ENCODE data around the gene CLEC3B.

The CLEC3B gene

GRCh38 chr3:45003859-45004258, 22.2 kb upstream of the CLEC3B start:
- no peak for DNase-seq

- DNase-seq = no peak
Measured at GRCh38 chr3:45007091-45007490, 19.0 kb upstream of the CLEC3B start.

DNA sequence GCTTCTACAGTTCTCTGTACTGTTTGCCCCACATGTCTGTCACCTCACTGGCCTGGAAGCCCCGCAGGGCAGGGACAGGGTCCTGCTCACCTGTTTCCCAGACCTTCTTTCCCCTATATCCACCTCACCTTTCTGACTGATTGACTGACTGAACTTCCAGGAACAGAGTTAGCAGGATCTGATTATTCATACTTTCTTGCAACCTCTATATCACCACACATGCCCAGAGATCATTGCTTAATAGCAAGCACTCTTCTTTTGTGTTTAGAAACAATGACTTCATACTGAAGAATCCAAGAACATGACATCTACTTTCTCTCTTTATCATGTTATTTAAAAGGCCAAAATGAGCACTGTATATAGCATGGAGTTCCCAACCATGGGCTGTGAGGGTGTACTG, 18.0 kb upstream of the CLEC3B start:
- no peak for DNase-seq

- no peak for DNase-seq
Measured at GRCh38 chr3:45009868-45010267, 16.2 kb upstream of the CLEC3B start.

GRCh38 chr3:45010811-45011333, 15.2 kb upstream of the CLEC3B start:
- DNase-seq = no peak

- DNase-seq = no peak
Measured at GRCh38 chr3:45011756-45012508, 14.2 kb upstream of the CLEC3B start.

- no peak for DNase-seq
Measured at GRCh38 chr3:45012577-45012976, 13.5 kb upstream of the CLEC3B start.

- no peak for DNase-seq
Measured at GRCh38 chr3:45016916-45017315, 9.2 kb upstream of the CLEC3B start.

DNA sequence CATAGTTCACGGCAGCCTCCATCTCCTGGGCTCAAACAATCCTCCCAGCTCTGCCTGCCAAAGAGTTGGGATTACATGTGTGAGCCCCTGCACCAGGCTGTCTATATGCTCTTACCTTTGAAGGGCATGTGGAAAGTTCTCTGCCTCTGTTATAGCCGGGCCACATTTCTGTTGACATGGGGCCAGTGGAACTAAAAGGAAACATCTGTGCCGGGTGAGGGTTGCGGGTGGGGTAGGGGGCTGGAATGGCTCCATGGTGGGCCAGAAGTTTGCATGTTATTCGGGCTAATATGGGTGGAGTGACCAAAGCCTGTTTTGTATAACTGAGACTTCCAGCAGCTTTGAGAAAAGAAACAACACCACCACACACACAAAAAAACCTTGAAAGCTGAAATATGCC, 8.3 kb upstream of the CLEC3B start:
- DNase-seq = no peak

- peak; percentile 40 for DNase-seq
Measured at GRCh38 chr3:45020534-45020933, 5.6 kb upstream of the CLEC3B start.

DNA sequence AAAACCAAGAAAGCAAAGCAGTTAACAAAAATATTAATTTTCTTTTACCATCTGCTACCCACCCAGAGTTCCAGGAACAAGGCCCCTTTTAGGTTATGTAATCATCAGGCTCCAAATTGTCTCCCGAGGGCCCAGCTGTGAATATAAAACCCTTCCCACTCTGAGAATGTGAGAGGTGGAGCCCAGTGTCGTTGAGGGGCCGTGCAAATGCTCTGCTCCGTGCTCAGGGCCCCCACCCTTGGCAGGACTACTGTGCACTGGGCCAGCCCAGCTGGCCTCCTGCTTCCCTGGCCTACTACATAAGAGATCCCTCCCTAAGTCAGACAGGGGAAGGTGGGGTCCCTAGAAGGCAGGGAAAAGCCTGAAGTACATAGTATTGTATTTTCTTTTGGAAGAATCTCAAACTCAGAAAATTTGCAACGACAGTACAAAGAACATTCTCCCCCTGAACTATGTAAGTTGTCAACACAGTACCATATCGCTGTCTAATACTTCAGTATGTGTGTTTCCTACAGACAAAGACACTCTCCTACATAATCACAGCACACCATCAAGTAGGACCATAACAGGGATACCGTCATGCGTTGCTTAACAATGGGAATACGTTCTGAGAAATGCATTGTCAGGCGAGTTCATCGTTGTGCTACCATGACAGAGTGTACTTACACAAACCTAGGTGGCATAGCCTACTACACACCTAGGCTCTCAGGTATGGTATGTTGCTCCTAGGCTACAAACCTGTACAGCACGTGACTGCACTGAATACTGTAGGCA, 4.4 kb upstream of the CLEC3B start:
- no peak for DNase-seq

GRCh38 chr3:45023675-45024074, 2.4 kb upstream of the CLEC3B start:
- DNase-seq = no peak

DNA sequence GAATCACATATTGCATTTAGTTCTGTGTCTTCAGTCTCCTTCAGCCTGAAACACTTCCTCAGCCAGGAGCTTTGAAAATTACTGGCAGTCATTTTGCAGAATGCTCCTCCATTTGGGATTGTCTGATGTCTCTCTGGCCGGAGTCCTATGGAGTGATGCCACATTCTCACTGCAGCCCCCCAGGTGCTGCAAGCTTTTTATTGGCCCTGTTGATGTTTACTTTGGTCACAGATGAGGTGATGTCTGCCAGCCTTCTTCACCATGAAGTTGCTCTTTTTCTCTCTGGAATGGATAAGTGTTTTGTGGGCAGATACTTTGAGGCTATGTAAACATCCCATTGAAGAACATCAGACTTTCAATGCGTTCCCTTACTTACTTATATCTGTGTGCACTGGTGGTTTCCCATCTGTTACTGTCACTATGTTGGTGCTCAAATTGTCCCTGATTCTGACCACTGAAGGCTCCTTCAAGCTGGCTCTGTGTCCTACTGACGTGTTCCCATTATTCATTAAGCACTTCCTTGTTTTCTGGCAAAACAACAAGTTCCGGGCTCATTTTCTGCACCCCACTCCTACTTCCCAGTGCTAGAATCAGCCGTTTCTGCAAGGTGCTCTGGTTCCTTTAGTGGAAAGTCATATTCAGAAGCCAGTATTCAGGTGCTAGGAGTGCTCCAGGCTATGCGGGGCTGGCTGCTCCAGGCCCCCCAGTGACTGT, 1.4 kb upstream of the CLEC3B start:
- no peak for DNase-seq

- DNase-seq = no peak
Measured at GRCh38 chr3:45026957-45027356, 854 bp downstream of the CLEC3B start.

GRCh38 chr3:45027441-45027840, 1.3 kb downstream of the CLEC3B start:
- DNase-seq = no peak

- no peak for DNase-seq
Measured at GRCh38 chr3:45029216-45029615, 3.1 kb downstream of the CLEC3B start.

- DNase-seq = no peak
Measured at GRCh38 chr3:45029661-45030060, 3.6 kb downstream of the CLEC3B start.

DNA sequence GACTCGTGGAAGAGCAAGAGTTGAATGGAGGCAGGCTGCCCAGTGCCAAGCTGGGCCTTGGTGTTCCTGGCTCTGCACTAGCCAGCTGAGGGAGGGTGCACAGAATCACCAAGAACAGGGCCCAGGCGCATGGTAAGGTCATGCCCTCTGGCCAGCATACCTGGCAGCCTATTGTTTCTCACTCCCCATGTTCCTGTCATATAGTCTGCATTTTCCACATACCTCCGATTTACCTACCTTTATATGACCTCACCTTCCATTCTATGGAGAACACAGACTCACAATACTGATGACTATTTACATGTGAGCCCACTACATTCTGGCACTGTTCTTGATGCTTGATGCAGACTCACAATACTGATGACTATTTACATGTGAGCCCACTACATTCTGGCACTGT, 5.4 kb downstream of the CLEC3B start:
- no peak for DNase-seq

GRCh38 chr3:45032113-45032512, 6.0 kb downstream of the CLEC3B start:
- no peak for DNase-seq

- no peak for DNase-seq
Measured at GRCh38 chr3:45033791-45034190, 7.7 kb downstream of the CLEC3B start.

DNA sequence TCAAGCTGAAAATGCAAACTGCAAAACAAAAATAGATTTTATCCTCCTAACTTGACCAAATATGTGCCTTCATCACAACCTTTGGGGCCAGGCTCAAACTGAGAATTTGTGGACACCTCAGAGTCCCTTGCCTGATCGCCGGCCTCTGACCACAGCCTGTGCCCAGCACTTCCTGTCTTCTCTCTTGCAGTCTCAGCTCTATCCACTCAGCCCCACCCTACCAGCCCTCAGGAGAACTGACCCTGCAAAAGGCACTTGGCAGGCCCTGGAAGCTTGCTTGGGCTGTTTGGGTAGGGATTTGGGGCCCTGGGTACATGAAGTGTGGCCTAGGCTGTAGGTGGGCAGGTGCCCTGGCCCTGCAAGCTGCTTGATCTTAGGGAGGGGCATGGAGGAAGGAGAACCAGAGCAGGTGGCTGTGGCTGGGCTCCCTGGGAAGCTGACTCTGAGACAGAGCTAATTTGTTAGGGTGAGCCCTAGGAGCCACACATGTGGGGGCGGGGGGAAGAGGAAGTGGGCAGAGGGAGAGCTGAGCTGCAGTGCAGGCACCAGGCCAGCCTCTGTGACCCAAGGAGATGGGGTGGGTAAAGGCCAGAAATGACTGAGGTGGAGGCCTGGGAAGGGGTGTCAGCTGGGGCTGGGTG, 8.6 kb downstream of the CLEC3B start:
- peak; percentile 43 for DNase-seq

DNA sequence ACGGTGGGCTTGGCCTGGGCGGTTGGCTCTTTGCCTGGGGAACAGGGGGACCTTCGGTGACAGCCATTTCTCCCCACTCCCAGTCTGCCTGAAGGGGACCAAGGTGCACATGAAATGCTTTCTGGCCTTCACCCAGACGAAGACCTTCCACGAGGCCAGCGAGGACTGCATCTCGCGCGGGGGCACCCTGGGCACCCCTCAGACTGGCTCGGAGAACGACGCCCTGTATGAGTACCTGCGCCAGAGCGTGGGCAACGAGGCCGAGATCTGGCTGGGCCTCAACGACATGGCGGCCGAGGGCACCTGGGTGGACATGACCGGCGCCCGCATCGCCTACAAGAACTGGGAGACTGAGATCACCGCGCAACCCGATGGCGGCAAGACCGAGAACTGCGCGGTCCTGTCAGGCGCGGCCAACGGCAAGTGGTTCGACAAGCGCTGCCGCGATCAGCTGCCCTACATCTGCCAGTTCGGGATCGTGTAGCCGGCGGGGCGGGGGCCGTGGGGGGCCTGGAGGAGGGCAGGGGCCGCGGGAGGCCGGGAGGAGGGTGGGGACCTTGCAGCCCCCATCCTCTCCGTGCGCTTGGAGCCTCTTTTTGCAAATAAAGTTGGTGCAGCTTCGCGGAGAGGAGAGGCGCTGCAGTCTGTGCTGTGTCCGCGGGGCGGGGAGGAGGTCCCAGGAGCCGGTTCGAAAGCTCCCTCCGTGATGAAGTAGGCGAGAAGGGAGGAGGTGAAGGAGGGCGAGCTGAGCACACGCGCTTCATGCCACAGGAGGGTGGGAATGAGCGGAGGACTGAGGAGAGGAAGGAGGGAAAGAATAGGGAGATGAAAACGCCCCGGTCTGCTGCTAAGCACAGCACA, 9.6 kb downstream of the CLEC3B start:
- peak; percentile 33 for DNase-seq
